ENCODE results near the gene ZNF512B.
"Not testable (repeated sequence)": the region's sequence is repeated elsewhere in the genome, so short reads cannot be mapped to it uniquely, and the experiment has no call there.

Gene ZNF512B

GRCh38 chr20:63978319-63979228 lies 8.8 kb upstream of the ZNF512B start:
- no peak for DNase-seq

DNA sequence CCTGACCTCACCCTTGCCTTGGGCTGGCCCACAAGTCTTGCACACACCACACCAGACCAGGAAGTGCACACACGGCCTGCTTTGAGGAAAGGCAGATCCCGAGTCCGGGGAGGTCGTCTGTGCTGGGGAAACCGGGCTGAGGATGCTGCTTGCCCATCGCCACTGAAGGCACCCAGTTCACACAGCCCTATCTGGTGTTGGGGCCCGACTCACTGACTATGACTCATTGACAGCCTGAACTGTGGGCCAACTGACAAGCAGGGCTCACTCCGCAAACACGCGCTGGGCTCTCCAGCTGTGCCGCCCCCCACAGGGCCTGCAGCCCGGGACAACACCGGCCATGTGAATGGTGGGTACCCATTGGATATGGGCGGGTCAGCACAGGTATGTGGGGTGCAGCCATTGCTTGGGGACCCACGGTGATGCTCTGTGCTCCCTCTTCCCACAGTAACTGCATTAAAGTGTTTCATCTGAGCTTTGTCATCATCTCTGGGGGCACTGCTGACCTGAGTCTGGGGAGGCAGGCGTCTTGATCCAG lies 8.1 kb upstream of the ZNF512B start:
- DNase-seq: no peak

DNA sequence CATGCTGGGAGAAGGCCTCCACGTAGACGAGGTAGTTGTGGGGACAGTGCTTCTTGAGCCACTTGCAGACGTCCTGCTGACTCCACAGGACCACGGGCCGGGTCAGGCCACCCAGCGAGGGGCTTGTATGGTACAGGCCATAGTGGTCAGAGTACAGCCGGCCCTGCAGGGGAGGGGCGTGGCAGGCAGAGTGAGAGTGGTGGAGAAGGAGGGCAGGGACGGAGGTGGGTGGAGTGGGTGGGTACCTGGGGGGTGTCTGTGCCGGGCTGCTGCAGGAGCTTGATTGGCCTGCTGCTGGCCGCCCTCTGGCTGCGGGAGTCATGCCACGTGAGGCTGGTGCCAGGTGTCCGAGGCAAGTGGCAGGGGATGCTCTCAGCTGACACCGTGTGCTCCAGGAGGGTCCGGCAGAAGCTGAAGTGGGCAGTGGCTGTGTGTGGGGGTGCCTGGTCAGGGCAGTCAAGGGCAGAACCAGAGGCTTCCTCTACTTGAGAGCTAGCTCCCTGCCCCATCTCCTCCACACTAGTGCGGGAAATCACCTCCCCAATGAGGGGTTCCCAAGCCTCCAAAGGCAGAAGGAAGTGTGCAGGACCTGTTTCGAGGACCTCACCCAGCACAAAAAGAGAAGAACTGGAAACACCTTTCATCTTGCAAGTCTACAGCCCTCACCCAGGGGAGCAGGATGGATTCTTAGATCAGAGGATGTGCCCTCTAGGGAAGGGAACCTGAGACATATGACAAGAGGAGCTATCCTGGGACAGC lies 7.4 kb upstream of the ZNF512B start:
- DNase-seq: no peak

DNA sequence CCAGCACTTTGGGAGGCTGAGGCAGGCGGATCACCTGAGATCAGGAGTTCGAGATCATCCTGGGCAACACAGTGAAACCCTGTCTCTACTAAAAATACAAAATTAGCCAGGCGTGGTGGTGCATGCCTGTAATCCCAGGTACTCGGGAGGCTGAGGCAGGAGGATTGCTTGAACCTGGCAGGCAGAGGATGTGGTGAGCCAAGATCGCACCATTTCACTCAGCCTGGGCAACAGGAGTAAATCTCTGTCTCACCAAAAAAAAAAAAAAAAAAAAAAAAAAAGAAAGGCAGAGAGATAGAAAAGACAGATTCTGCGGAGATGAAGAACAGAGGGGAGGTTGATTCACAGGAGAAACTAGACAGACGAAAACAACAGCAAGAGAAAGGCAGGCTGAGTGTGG lies 6.8 kb upstream of the ZNF512B start:
- not testable (repeated sequence) for DNase-seq

GRCh38 chr20:63974402-63975200 lies 4.9 kb upstream of the ZNF512B start:
- no peak for DNase-seq

DNA sequence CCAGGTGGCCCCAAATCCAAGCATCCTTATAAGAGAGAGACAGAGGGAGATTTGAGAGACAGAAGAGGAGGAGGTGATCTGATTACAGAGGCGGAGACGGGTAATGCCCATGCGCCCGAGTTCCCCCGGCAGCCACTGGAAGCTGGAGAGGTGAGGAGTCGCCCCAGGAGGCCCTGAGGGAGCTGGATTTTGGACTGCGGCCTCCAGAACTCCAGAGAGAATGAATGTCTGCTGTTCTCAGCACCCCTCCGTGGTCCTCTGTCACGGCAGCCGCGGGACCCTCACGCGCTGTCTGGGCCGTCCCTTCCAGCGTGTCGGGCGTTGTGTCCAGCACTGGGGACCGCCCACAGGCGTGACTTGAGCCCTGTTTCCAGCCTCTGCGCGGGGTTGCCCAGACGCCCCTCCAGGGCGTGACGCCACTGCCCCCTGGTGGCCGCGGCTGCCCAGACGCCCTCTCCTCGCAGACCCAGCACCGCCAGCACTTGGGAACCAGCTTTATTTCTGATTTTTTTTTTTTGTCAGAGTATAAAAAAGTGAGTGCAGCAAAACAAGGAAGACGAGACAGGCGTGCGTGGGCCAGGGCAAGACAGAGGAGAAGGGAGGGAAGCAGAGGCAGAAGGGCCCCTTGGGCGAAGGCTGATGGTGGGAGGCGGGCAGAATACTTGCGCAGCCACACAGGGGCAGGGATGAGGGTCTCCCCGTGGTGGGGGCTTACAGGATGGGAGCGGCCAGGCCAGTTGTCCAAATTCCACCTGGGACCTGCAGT lies 4.1 kb upstream of the ZNF512B start:
- peak; percentile 14 for DNase-seq

DNA sequence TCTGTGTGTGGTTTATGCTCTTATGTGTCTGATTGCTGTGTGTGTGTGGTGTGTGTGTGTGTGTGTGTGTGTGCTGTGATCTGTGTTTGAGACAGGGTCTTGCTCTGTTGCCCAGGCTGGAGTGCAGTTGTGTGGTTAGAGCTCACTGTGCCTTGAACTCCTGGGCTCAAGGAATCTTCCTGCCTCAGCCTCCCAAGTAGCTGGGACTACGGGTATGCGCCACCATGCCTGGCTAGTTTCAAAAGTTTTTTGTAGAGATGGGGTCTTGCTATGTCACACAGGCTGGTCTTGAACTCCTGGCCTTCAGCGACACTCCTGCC lies 3.4 kb upstream of the ZNF512B start:
- DNase-seq: no peak

GRCh38 chr20:63972312-63973159 lies 2.8 kb upstream of the ZNF512B start:
- no peak for DNase-seq

DNA sequence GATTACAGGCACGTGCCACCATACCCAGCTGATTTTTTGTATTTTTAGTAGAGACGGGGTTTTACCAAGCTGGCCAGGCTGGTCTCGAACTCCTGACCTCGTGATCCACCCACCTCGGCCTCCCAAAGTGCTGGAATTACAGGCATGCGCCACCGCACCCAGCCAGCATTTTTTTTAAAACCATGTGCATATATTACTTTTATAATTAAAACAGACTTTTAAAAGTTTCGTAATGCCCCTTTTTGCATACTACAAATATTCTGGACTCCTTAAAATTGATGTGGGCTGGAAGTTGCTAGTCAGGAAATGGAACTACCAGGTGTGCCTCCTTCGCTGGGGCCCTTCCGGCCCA lies 2.2 kb upstream of the ZNF512B start:
- not testable (repeated sequence) for DNase-seq

- DNase-seq: no peak
Observed at GRCh38 chr20:63970714-63971431, 1.1 kb upstream of the ZNF512B start.

DNA sequence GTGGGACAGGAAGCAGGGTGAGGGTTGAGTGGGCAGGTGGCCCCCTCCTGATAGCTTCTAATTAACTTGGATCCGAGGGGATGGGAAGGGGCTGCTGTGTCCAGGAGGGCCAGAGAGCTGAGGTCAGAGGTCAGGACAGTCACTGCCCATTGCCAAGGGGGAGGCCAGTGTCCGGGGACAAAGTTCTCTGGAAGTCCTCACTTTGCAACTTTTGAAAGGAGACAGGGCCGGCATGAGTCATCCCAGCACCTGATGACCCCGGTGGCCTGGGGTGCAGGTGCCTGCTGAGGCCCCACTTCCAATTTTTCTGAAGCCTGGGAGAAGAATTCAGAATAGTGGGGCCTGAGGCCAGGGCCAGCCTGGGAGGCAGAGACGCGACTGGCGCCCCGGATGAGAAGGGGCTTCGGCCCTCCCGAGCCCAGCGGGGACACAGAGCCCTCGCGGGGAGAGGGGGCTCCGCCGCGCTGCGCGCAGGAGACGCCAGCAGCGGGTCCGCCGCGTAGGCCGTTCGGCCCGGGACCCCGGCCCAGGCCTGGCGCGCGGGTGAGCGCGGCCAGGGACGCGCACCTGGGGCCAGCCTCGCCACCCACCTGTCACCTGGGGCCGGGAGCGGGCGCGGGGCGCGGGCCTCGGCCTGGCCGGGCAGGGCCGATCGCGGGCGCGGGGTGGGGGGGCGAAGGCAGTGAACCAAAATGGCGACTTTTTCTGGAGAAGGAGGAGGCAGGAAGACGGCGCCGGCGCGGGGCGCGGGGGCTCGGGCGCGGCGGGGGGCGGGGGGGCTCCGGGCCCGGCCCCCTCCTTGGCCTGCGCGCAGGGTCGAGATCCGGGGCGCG lies 586 bp downstream of the ZNF512B start:
- no peak for DNase-seq

- DNase-seq: no peak
Observed at GRCh38 chr20:63968136-63968927, 1.4 kb downstream of the ZNF512B start.

DNA sequence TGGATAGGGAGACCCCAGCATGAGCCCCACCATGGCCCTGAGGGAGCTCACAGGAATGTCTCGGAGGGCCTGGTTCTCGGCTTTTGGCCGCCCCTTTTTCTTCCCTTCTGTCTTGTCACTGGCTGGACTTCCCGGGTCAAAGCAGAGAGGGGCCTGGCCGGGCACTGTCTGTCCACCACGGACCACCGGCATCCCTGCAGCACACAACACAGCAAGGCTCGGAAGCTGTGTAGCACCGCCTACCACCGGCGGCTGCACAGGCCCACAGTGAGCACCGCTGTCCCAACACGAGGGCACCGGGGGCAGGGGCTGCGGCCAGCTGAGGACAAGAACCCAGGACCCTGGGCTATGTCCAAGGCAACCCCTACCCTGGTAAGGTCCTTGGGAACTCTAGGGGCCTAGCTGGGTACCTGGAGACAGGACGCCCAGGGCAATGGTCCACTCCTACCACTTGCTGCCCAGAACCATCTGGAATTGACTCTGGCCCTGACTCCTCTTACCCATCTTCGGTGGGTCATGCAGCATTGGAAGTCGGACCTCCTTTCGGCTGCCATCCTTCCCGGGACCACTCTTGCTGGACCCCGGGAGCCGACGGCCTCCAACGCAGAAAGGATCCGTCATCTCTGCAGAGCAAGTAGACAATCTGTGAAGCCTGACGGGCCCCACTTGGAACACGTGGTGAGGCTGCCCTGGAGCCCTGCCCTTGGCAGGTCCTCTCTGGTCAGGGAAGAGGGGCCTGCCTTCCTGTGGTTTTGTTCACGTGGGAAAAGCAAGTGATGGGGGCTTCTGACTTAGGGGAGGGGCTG lies 2.2 kb downstream of the ZNF512B start:
- no peak for DNase-seq

GRCh38 chr20:63966944-63967322 lies 2.8 kb downstream of the ZNF512B start:
- no peak for DNase-seq

DNA sequence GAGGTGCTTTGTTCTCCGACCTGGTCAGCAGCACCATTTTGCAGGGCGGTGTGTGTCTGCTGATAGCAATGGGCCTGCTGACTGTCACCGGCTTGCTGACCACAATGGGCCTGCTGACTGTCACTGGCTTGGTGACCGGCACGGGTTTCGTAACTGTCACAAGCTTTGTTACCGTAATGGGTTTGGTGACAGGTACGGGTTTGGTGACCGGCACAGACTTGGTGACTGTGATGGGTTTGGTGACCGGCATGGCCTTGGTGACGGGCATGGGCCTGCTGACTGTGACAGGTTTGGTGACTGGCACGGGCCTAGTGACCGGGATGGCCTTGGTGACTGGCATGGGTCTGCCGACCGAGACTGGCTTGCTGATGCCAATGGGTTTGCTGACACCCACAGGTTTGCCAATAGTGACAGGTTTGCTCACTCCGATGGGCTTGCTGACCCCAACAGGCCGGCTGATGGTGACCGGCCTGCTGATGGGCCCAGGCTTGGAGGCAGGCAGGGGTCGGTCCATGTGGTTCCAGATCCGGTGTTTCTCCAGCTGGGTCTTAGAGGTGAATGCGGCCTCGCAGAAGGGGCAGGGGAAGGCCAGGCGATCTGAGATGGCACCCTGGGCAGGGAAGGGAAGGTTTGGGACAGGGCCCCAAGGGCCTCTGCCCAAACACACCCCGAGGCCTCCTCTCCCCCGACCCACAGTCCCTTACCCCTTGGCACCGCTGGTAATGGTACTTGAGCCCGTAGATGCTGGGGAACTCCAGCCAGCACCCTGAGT lies 3.4 kb downstream of the ZNF512B start:
- DNase-seq: no peak

DNA sequence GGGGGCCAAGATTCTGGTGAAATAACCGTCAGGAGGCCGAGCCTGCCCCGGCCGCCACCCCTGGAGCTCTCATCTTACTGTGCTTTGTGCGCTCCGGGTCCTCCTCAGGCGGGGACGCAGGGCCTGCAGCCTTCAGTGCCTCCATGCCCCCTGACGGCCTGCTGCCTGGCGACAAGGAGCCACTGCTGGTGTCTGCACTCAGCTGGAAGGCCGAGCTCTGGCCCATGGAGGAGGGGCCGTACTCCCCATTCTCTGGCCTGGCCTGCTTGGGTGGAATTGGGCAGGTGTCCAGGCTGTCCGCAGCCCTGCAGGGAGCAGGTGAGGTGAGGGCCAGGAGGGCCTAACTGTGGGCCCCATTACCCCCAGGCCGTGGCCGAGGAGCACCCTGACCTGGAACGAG lies 5.3 kb downstream of the ZNF512B start:
- no peak for DNase-seq

- DNase-seq: no peak
Observed at GRCh38 chr20:63963784-63964301, 5.9 kb downstream of the ZNF512B start.

Measured in NCI-H1694 treated with DMSO at 0.1 percent for 48 hours (cell line).